Stimulated activated CD8-positive, alpha-beta memory T cell treated with anti-CD3 and anti-CD28 coated beads, Interleukin-15, amount 100 ng/mL, for 24 hours (primary cell): ENCODE measurements around the gene NUP188.

Experiments
- DNase-seq: peaks from one replicate; pipeline ENCODE4 v3.0.0-alpha.2; 2020; ENCODE audit warnings: low read depth

Gene NUP188

GRCh38 chr9:128913995-128914772 is 33.3 kb upstream of the NUP188 start:
- DNase-seq, result no peak

GRCh38 chr9:128916204-128916603 is 31.3 kb upstream of the NUP188 start:
- no peak for DNase-seq

GRCh38 chr9:128916745-128917144 is 30.8 kb upstream of the NUP188 start:
- no peak for DNase-seq

- DNase-seq, result no peak
Measured at GRCh38 chr9:128917151-128917849, 30.2 kb upstream of the NUP188 start.

GRCh38 chr9:128918921-128919320 is 28.6 kb upstream of the NUP188 start:
- DNase-seq, result no peak

GRCh38 chr9:128919402-128920089 is 28.0 kb upstream of the NUP188 start:
- no peak for DNase-seq

GRCh38 chr9:128920381-128921058 is 27.0 kb upstream of the NUP188 start, which contains the start of gene PHYHD1:
PHYHD1 (plus strand) TSS chr9:128920982; CDS start chr9:128922324, 1,342 bp downstream.
- no peak for DNase-seq

- DNase-seq, result no peak
Measured at GRCh38 chr9:128921881-128922763, 25.4 kb upstream of the NUP188 start.

- no peak for DNase-seq
Measured at GRCh38 chr9:128923493-128923883, 24.0 kb upstream of the NUP188 start.

- no peak for DNase-seq
Measured at GRCh38 chr9:128927731-128928411, 19.6 kb upstream of the NUP188 start.

- no peak for DNase-seq
Measured at GRCh38 chr9:128928624-128929023, 18.9 kb upstream of the NUP188 start.

GRCh38 chr9:128929560-128929959 is 17.9 kb upstream of the NUP188 start:
- DNase-seq, result no peak

GRCh38 chr9:128933731-128934130 is 13.8 kb upstream of the NUP188 start:
- DNase-seq, result no peak

GRCh38 chr9:128936171-128936865 is 11.2 kb upstream of the NUP188 start:
- no peak for DNase-seq

- no peak for DNase-seq
Measured at GRCh38 chr9:128937310-128938165, 10.0 kb upstream of the NUP188 start.

GRCh38 chr9:128940271-128940921 is 7.1 kb upstream of the NUP188 start:
- DNase-seq, result no peak

GRCh38 chr9:128940946-128941755 is 6.3 kb upstream of the NUP188 start:
- DNase-seq, result no peak
